H1 (cell line): Measurements from ENCODE around the gene CCDC12. TPM values are rescaled to one million over a fixed set of nuclear protein-coding genes. Genes with fewer than 3 reads are reported as not detected.

ENCODE experiments used
- CTCF ChIA-PET: fragments of 300-600 bp; sonication (Branson Sonifier 250); formaldehyde crosslinking; loops from one replicate; lab custom pipeline; 2021; ENCODE audit not compliant: partially characterized antibody; lab: Charles Lee
- POLR2A ChIA-PET: fragments of 300-600 bp; sonication (Branson Sonifier 250); formaldehyde crosslinking; loops from one replicate; lab custom pipeline; 2021; ENCODE audit warnings: inconsistent platforms; ENCODE audit not compliant: partially characterized antibody; lab: Charles Lee
- DNase-seq, 2 experiments: peaks; one replicate each; pipeline versions ENCODE4 v3.0.0 to v3.0.0-alpha.2; 2010 to 2022; ENCODE audit warnings: low spot score in 2 of 2, low read depth in 1 of 2, mixed read lengths in 1 of 2
- FAIRE-seq: peaks from 2 replicates; lab custom pipeline; 2011; peaks lifted over from hg19 to GRCh38; lab: Jason Lieb, UNC
- H2AFZ ChIP-seq: 2 replicates; pipeline ENCODE4 v1.8.1; 2012; ENCODE audit warnings: low read length, inconsistent platforms
- H2AK5ac ChIP-seq: 2 replicates; pipeline ENCODE4 v1.6.1; 2013; ENCODE audit warnings: low read depth, low read length
- H2BK120ac ChIP-seq: replicated peaks from 2 replicates; pipeline ENCODE3; 2013; ENCODE audit warnings: low read depth, low read length, inconsistent platforms
- H2BK12ac ChIP-seq: 2 replicates; pipeline ENCODE4 v1.6.1; 2013; ENCODE audit warnings: low read depth, low read length
- H2BK15ac ChIP-seq: 2 replicates; pipeline ENCODE4 v1.6.1; 2013; ENCODE audit warnings: low read length
- H2BK20ac ChIP-seq: 2 replicates; pipeline ENCODE4 v1.6.1; 2013; ENCODE audit warnings: low read length
- H2BK5ac ChIP-seq: 2 replicates; pipeline ENCODE4 v1.6.1; 2013; ENCODE audit warnings: low read depth, low read length
- H3K14ac ChIP-seq: 2 replicates; pipeline ENCODE4 v1.6.1; 2013; ENCODE audit warnings: inconsistent platforms; ENCODE audit not compliant: insufficient read length
- H3K18ac ChIP-seq: 2 replicates; pipeline ENCODE4 v1.6.1; 2013; ENCODE audit warnings: low read length; ENCODE audit errors: extremely low read depth
- H3K23ac ChIP-seq: 2 replicates; pipeline ENCODE4 v1.6.1; 2013; ENCODE audit warnings: inconsistent platforms; ENCODE audit not compliant: insufficient read length
- H3K23me2 ChIP-seq: 2 replicates; pipeline ENCODE4 v1.6.1; 2013; ENCODE audit warnings: low read depth, low read length
- H3K27ac ChIP-seq: 2 replicates; pipeline ENCODE4 v1.6.1; 2011; ENCODE audit warnings: low read depth, low read length, inconsistent platforms
- H3K27me3 ChIP-seq, 4 experiments: replicated peaks in 1 of 4; 1 replicate in 1 of 4; 2 replicates in 3 of 4; pipeline versions ENCODE4 v1.6.1 to v1.8.1; 2011 to 2013; ENCODE audit warnings: low read length in 3 of 4, mild to moderate bottlenecking in 3 of 4, inconsistent platforms in 2 of 4, mixed read lengths in 2 of 4, moderate library complexity in 1 of 4; ENCODE audit not compliant: control insufficient read depth in 3 of 4, insufficient read depth in 3 of 4; ENCODE audit errors: extremely low read depth in 1 of 4
- H3K36me3 ChIP-seq, 4 experiments: 2 replicates each; pipeline versions ENCODE4 v1.6.1 to v1.8.1; 2011 to 2013; ENCODE audit warnings: mild to moderate bottlenecking in 4 of 4, low read length in 3 of 4, moderate library complexity in 2 of 4, control low read depth in 1 of 4, inconsistent platforms in 1 of 4; ENCODE audit not compliant: insufficient read depth in 4 of 4, control insufficient read depth in 2 of 4
- H3K4ac ChIP-seq: replicated peaks from 2 replicates; pipeline ENCODE3; 2013; ENCODE audit warnings: low read length, low read depth, mixed read lengths, inconsistent platforms; ENCODE audit not compliant: insufficient read length
- H3K4me1 ChIP-seq, 4 experiments: replicated peaks in 1 of 4; 1 replicate in 1 of 4; 2 replicates in 3 of 4; pipeline versions ENCODE4 v1.6.1 to v1.8.1; 2011 to 2013; ENCODE audit warnings: low read length in 3 of 4, inconsistent platforms in 2 of 4, mixed read lengths in 1 of 4; ENCODE audit not compliant: insufficient read depth in 4 of 4, control insufficient read depth in 3 of 4
- H3K4me2 ChIP-seq, 2 experiments: 2 replicates each; pipeline versions ENCODE4 v1.6.1 to v1.8.1; 2011 to 2013; ENCODE audit warnings: low read depth in 2 of 2, low read length in 2 of 2, control low read depth in 1 of 2, inconsistent platforms in 1 of 2, mild to moderate bottlenecking in 1 of 2; ENCODE audit not compliant: insufficient read depth in 1 of 2
- H3K4me3 ChIP-seq, 4 experiments: fragments of 200-600, 300-600 bp in 1 of 4; sonication (generic), shearing (Covaris generic), sonication (Bioruptor Twin) in 1 of 4; 2 replicates each; pipeline versions ENCODE4 v1.5.1 to v1.8.1; 2011 to 2016; ENCODE audit warnings: low read length in 4 of 4, low read depth in 3 of 4, control low read depth in 2 of 4, inconsistent platforms in 2 of 4, mild to moderate bottlenecking in 2 of 4, mixed read lengths in 1 of 4, moderate library complexity in 1 of 4; ENCODE audit not compliant: insufficient read depth in 2 of 4; ENCODE audit errors: extremely low read depth in 1 of 4
- H3K56ac ChIP-seq: replicated peaks from 2 replicates; pipeline ENCODE3; 2013; ENCODE audit warnings: low read depth, mild to moderate bottlenecking, mixed read lengths, low read length, inconsistent platforms; ENCODE audit not compliant: insufficient read length
- H3K79me1 ChIP-seq: 2 replicates; pipeline ENCODE4 v1.6.1; 2013; ENCODE audit warnings: low read depth, low read length, control low read depth
- H3K79me2 ChIP-seq, 2 experiments: 2 replicates each; pipeline versions ENCODE4 v1.6.1 to v1.8.1; 2012 to 2013; ENCODE audit warnings: low read length in 2 of 2, mild to moderate bottlenecking in 2 of 2, inconsistent platforms in 1 of 2; ENCODE audit not compliant: insufficient read depth in 2 of 2, control insufficient read depth in 1 of 2
- H3K9ac ChIP-seq, 4 experiments: replicated peaks in 1 of 4; 1 replicate in 1 of 4; 2 replicates in 3 of 4; pipeline versions ENCODE4 v1.6.1 to v1.8.1; 2011 to 2013; ENCODE audit warnings: low read depth in 3 of 4, low read length in 3 of 4, control low read depth in 2 of 4, mild to moderate bottlenecking in 2 of 4, moderate library complexity in 2 of 4, inconsistent platforms in 1 of 4; ENCODE audit errors: extremely low read depth in 1 of 4
- H3K9me3 ChIP-seq, 2 experiments: 2 replicates each; pipeline versions ENCODE4 v1.6.1 to v1.8.1; 2012 to 2013; ENCODE audit warnings: mild to moderate bottlenecking in 2 of 2, moderate library complexity in 2 of 2, control low read depth in 1 of 2, inconsistent platforms in 1 of 2, low read depth in 1 of 2, low read length in 1 of 2, mixed read lengths in 1 of 2; ENCODE audit not compliant: insufficient read depth in 2 of 2
- H4K20me1 ChIP-seq, 2 experiments: replicated peaks in 1 of 2; 2 replicates each; pipeline versions ENCODE3 to v1.8.1; 2011 to 2013; ENCODE audit warnings: inconsistent platforms in 2 of 2, low read length in 2 of 2, mild to moderate bottlenecking in 1 of 2; ENCODE audit not compliant: insufficient read depth in 2 of 2, control insufficient read depth in 1 of 2
- H4K5ac ChIP-seq: 2 replicates; pipeline ENCODE4 v1.6.1; 2013; ENCODE audit warnings: low read length, low read depth, mixed read lengths, inconsistent platforms; ENCODE audit not compliant: insufficient read length
- H4K8ac ChIP-seq: 2 replicates; pipeline ENCODE4 v1.8.0; 2013; ENCODE audit warnings: mild to moderate bottlenecking, moderate library complexity, low read length, inconsistent platforms; ENCODE audit not compliant: insufficient read depth; ENCODE audit errors: extremely low read depth
- H4K91ac ChIP-seq: replicated peaks from 2 replicates; pipeline ENCODE3; 2013; ENCODE audit warnings: low read length, mixed read lengths, inconsistent platforms; ENCODE audit not compliant: insufficient read length
- CBX5 ChIP-seq: fragments of 300-800, 300-1000 bp; sonication (generic); IDR thresholded peaks from 2 replicates; pipeline ENCODE4 v1.7.1; 2016; ENCODE audit warnings: antibody characterized with exemption, low read length, low read depth
- CTBP2 ChIP-seq: IDR thresholded peaks from 2 replicates; pipeline ENCODE4 v1.7.0; 2011; ENCODE audit warnings: borderline replicate concordance, mild to moderate bottlenecking, moderate library complexity, mixed read lengths, low read length; ENCODE audit not compliant: insufficient read depth, insufficient read length
- EGR1 ChIP-seq: IDR thresholded peaks from 2 replicates; pipeline ENCODE4 v1.6.1; 2011; ENCODE audit warnings: low read depth, low read length, borderline replicate concordance
- FOSL1 ChIP-seq: IDR thresholded peaks from 2 replicates; pipeline ENCODE4 v1.6.1; 2011; ENCODE audit warnings: mild to moderate bottlenecking, low read depth, low read length, moderate library complexity; ENCODE audit not compliant: insufficient read depth
- HDAC6 ChIP-seq: IDR thresholded peaks from one replicate; pipeline ENCODE4 v1.7.1; 2012; ENCODE audit warnings: low read depth, mild to moderate bottlenecking, inconsistent platforms, low read length, moderate library complexity
- KDM1A ChIP-seq: fragments of 200-600, 300-600 bp; sonication (generic); IDR thresholded peaks from 2 replicates; pipeline ENCODE4 v1.7.1; 2016; ENCODE audit warnings: mild to moderate bottlenecking, low read length, borderline replicate concordance
- POLR2A ChIP-seq, 2 experiments: IDR thresholded peaks; 1 replicate in 1 of 2; 2 replicates in 1 of 2; pipeline ENCODE4 v1.6.1; 2011; ENCODE audit warnings: low read depth in 2 of 2, low read length in 2 of 2, mild to moderate bottlenecking in 2 of 2; ENCODE audit errors: control extremely low read depth in 1 of 2
- RAD21 ChIP-seq, 2 experiments: IDR thresholded peaks in 1 of 2; conservative IDR thresholded peaks in 1 of 2; 2 replicates each; pipeline ENCODE4 v1.6.1; 2011; ENCODE audit warnings: low read depth in 2 of 2, low read length in 2 of 2, improper control_type of control experiment in 1 of 2, inconsistent platforms in 1 of 2, mild to moderate bottlenecking in 1 of 2, moderate library complexity in 1 of 2
- RFX5 ChIP-seq: IDR thresholded peaks from 2 replicates; pipeline ENCODE4 v1.6.1; 2011; ENCODE audit warnings: low read depth, low read length, improper control_type of control experiment, borderline replicate concordance
- RNF2 ChIP-seq: fragments of 200-900, 300-1000 bp; sonication (generic); IDR thresholded peaks from 2 replicates; pipeline ENCODE4 v1.7.1; 2016; ENCODE audit warnings: borderline replicate concordance, low read depth, mild to moderate bottlenecking, antibody characterized with exemption, low read length; ENCODE audit not compliant: poor library complexity, severe bottlenecking; ENCODE audit errors: missing control alignments
- SP1 ChIP-seq: IDR thresholded peaks from 2 replicates; pipeline ENCODE4 v1.6.1; 2011; ENCODE audit warnings: low read depth, low read length
- SP4 ChIP-seq: IDR thresholded peaks from 2 replicates; pipeline ENCODE4 v1.6.1; 2012; ENCODE audit warnings: low read length, inconsistent platforms
- TEAD4 ChIP-seq: IDR thresholded peaks from 2 replicates; pipeline ENCODE4 v1.6.1; 2012; ENCODE audit warnings: low read depth, low read length, inconsistent platforms, mixed read lengths
- WGBS, 2 experiments: shearing (Covaris generic) in 1 of 2; methylation state at CpG; one replicate each; pipeline versions ENCODE4 v1.1.6 to v1.1.7; 2013 to 2015; ENCODE audit warnings: low lambda C conversion rate in 2 of 2, mixed read lengths in 2 of 2, inconsistent platforms in 1 of 2, low coverage in 1 of 2, missing lambda C conversion rate in 1 of 2; ENCODE audit not compliant: insufficient replicate concordance in 2 of 2, insufficient coverage in 1 of 2, insufficient read length in 1 of 2; ENCODE audit errors: extremely low coverage in 1 of 2, missing lambda C conversion rate in 1 of 2; 5-methylcytosine and 5-hydroxymethylcytosine counted together
- polyA plus RNA-seq, 7 experiments: library from polyadenylated mRNA; depleted of rRNA in 3 of 7; stranded (reverse) in 5 of 7; unstranded in 2 of 7; fragments of >200 nt in 5 of 7; fragments of 200-250 nt in 2 of 7; gene quantifications; 1 replicate in 5 of 7; 2 replicates in 1 of 7; 4 replicates in 1 of 7; pipeline versions ENCODE4 v1.2.1 to v1.2.3, GENCODE V29; 2011 to 2013; ENCODE audit warnings: missing spikeins in 2 of 7, mixed read lengths in 2 of 7
- total RNA-seq: library from RNA; stranded (reverse); fragmentation: NEBNext Ultra II Directional; extraction: Animal tissue kit (Norgen Biotek cat#: 25700); gene quantifications from 2 replicates; pipeline ENCODE4 v1.2.1, GENCODE V29; 2021

The CCDC12 gene
- total and polyA plus RNA-seq, 2 of the 8 experiments (the other 6 are each of a cell fraction or from before 2014, with no cell fraction given), result 29.5 to 41.3 TPM

- no peak overlapping the region for H2BK5ac ChIP-seq
- no peaks in the 10 kb centered on the region for H3K9me3 ChIP-seq
- no peak overlapping the region for H4K91ac ChIP-seq
- no peak overlapping the region for H3K4ac ChIP-seq
- no peak overlapping the region for H3K18ac ChIP-seq
- peaks cover 2 to 9% (median 5%) of the 10 kb centered on the region in 4 experiments; a peak in 4 of 8 replicates for H3K36me3 ChIP-seq
- FAIRE-seq (no peak), DNase-seq (no peak)
- WGBS, 2 experiments, result 93% methylated on average over 13 of the region's 13 CpGs; no CpG with 5 or more reads in 1 of the 2 experiments
- H2BK12ac ChIP-seq, result no peak overlapping the region
- peaks cover 0 to 3% (median 1%) of the 10 kb centered on the region in 4 experiments; a peak in 3 of 7 replicates for H3K4me1 ChIP-seq
- no peaks in the 10 kb centered on the region for H3K79me1 ChIP-seq
- no peak overlapping the region for H3K9ac ChIP-seq
- H3K27me3 ChIP-seq, result no peaks in the 10 kb centered on the region
- H2BK120ac ChIP-seq, result no peak overlapping the region
- H4K5ac ChIP-seq, result no peak overlapping the region
- H3K23ac ChIP-seq, result no peak overlapping the region
- no peaks in the 10 kb centered on the region for H3K23me2 ChIP-seq
- no peak overlapping the region for H4K8ac ChIP-seq
- no peak overlapping the region for H2BK15ac ChIP-seq
- no peak overlapping the region for H2BK20ac ChIP-seq
- H2AFZ ChIP-seq, result no peak overlapping the region
- H2AK5ac ChIP-seq, result no peak overlapping the region
- no peak overlapping the region for H3K56ac ChIP-seq
- H3K14ac ChIP-seq, result no peak overlapping the region
- ChIA-PET POLR2A (interaction anchor here (1.3 to 1.6 kb wide), 4 partner anchors 10 to 18 kb away, joined by 3 to 6 read pairs (median 4); partner anchors contain the start of gene NBEAL2), CTCF (interaction anchor here (0.6 to 14.2 kb wide), 26 partner anchors 7 to 510 kb away, joined by 3 to 130 read pairs (median 5); partner anchors contain the start of genes CCDC12 and NBEAL2)
- no peaks in the 10 kb centered on the region for H3K79me2 ChIP-seq
- H4K20me1 ChIP-seq, result peaks cover 3 to 11% of the 10 kb centered on the region in 2 experiments
- H3K27ac ChIP-seq, result no peak overlapping the region
- H3K4me3 ChIP-seq, result no peak overlapping the region
- H3K4me2 ChIP-seq, result no peak overlapping the region
- TF ChIP-seq EGR1, result no peak
- no peak for TF ChIP-seq FOSL1
- TF ChIP-seq TEAD4, result no peak
- no peak for TF ChIP-seq RFX5
- no peak for TF ChIP-seq SP4
- TF ChIP-seq SP1, result no peak
- TF ChIP-seq POLR2A (IDR thresholded peaks at IDR 0.05; ENCODE audit: control extremely low read depth in 1 of 2, low read depth in 2 of 2, low read length in 2 of 2), result no peak
- TF ChIP-seq RAD21 (IDR thresholded peaks at IDR 0.05 in 1 of 2, conservative IDR thresholded peaks at IDR 0.05 in 1 of 2; ENCODE audit: low read depth in 2 of 2, low read length in 2 of 2), result no peak
- TF ChIP-seq CTBP2, result no peak
- TF ChIP-seq CBX5, result no peak
- TF ChIP-seq HDAC6, result no peak
- no peak for TF ChIP-seq RNF2
- no peak for TF ChIP-seq KDM1A
These were observed 21.0 kb upstream of the CCDC12 start for GRCh38 chr3:46997453-46998091.
